Activated CD4-positive, alpha-beta T cell treated with anti-CD3 and anti-CD28 coated beads, Interleukin-10, Interleukin-2, amounts not matched to agents 100 ng/mL and 50 ng/mL, durations not matched to agents 16 hours and 8 hours (primary cell): ENCODE measurements around the gene TYK2.
"Not testable (repeated sequence)": the region's sequence is repeated elsewhere in the genome, so short reads cannot be mapped to it uniquely, and the experiment has no call there.

Experiments used
- DNase-seq: peaks from one replicate; pipeline ENCODE4 v3.0.0-alpha.2; 2020

TYK2 gene

DNA sequence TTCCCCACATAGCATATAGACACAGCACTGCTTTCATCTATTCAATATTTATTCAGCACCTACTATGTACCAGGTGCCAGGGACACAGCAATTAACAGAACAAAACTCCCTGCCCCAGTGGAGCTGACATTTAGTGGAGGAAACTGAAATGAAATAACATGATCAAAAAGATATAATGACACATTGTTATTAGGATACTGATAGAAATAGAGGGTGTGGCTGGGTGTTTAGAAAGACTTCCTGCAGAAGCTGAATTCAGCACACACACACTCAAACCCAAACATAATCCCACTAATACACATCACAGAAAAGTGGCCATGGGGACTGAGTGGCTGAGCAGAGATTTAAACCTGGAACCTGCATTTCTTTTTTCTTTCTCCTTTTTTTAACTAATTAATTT is 26.7 kb upstream of the TYK2 start:
- no peak for DNase-seq

DNA sequence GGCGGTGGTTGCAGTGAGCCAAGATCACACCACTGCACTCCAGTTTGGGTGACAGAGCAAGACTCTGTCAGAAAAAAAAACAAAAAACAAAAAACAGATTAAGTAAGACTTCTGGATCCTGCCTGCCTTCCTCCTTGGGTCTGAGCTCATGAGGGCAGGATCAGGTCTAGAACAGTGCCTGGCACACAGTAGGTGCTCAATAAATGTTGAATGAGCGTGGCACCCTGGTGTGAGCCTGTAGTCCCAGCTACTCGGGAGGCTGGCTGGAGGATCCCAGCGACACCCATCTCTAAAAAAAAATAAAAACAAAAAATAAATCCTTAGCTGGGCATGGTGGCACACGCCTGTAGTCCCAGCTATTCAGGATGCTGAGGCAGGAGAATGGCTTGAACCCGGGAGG is 25.8 kb upstream of the TYK2 start:
- no peak for DNase-seq

DNA sequence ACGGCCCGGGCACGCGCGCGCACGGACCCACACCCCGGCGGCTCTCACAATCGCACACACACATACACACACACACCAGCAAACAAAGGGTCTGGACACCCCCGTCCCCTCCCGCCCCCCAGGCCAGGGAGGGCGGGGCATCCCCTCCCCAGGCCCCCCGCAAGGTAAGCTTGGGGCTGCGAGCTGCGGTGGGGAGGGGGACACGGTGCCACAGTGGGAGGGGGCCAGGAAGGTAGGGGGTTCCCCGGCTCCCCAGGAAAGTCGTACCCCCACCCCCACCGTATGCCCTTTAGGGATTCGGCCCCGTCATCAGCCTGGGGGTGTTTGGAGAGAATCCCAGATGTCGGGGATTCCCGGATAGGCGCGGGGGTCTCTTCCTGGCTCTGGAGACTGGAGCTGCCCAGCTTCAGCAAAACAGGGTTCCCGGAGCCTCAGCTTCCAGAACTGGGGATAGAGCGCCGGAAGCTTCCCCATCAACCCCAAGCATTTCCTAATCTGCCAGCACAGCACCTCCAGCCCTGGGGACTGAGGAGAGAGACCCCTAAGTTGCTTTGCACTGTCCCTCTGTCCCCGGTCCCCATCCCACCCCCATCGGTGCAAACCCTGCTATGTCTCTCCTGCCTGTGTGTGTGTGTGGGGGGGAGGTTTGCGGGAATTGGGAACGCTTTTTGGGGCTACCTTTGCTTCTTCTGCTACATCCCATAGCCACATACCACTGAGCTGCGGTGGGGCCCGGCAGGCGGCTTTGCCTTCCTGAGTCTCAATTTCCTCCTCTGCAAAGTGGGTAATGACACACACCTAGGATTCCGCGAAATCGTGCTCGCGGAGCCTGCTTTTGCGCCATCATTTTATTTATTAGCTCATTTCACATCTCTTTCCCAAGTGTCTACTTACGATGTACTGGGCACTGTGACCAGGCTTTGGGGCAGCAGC is 24.8 kb upstream of the TYK2 start:
- DNase-seq: peak; percentile 77

DNA sequence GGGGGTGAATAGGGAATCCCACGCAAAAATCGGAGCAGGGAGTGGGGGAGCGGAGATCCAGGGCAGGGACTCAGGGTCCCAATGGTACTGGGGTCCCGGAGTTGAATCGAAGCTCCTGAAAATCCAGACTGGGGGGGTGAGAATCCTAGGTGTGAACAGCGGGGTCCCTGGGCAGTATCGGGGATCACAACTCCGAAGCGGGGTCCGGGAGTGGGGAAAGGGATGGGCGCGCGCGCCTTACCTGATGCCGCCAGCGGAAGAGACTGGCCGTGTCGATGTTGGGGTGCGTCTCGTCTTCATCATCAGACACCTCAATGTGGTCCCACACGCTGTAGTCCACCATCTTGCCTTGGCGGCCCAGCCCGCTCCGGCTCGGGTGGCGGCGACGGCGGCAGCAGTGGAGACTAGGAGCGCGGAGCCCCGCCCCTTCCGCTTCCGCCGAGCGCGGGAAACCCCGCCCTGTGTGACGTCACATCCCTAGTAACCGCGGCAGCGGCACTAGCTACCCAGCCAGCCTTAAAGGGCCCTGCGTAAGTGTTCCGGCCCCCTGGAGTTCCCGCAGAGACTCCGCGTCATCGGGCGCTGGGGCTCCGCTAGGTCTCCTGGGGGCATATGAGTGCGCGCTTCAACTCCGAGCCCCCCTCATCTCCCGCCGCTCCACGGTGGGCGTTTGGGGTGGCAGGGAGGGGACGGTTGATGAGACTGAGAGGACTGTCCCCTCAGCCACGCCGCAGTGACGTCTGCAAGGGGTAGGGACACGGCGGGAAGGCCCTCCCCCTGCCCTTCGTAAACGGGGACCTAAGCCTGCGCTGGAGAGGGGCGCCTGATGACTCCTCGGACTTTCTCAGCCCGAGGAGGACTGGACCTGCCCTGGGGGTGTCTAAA is 23.0 kb upstream of the TYK2 start, which contains the start of gene CDC37:
Gene CDC37, minus strand, starts transcription at position 406 of the 885 bp plus-strand sequence. Its CDS starts 63 bp downstream, at position 343.
- DNase-seq: peak; percentile 98

DNA sequence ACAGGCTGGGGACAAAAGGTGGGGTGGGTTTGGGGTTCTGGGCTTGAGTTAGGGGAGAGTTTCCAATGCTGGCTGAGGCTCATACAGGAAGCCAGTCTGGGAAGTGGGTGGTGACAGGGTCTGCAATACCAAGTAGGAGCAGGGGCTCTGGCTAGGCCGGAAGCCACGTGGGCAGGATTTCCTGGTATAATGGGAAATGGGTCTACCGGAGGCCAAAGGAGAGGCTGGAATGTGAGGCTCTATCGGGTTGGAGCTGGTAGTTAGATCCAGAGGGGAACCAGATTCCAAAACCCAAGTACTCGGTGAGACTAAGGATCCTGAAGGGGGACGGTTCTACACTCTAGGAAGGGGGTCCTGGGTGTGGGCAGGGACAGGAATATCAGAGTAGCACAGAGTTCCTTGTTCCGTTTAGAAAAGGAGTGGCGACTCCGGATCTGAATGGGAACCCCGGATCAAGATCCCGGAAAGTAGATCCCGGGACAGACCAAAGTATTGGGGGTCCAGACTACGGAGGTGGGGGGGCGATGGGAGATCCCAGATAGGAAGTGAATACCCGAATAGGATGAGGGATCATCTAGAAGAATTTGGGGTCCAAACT is 22.2 kb upstream of the TYK2 start:
- no peak for DNase-seq

DNA sequence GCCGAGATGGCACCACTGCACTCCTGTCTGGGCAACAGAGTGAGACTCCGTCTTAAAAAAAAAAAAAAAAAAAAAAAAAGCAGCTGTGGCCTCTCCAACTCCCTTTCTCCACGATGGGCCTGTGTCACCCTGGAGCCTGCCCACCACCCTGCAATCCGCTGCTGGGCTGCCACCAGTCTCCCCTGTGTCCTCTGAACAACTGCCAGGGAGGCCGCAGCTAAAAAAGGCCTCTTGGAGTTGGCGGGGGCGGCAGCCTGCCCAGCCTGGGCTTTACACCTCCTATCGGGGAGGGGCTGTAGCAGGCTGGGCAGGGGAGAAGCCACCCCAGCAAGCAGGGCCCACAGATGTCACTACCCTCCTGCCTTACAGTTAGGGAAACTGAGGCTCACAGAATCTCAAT is 19.5 kb upstream of the TYK2 start:
- DNase-seq: no peak

DNA sequence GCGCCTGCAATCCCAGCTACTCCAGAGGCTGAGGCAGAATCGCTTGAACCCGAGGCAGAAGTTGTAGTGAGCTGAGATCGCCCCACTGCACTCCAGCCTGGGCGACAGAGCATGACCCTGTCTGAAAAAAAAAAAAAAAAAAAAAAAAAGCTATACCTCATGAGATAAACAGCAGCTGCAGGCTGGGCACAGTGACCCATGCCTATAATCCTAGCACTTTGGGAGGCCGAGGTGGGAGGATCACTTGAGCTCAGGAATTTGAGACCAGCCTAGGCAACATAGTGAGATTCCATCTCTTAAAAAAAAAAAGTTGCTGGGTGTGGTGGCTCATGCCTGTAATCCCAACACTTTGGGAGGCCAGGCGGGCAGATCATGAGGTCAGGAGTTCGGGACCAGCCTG is 19.0 kb upstream of the TYK2 start:
- DNase-seq: not testable (repeated sequence)

DNA sequence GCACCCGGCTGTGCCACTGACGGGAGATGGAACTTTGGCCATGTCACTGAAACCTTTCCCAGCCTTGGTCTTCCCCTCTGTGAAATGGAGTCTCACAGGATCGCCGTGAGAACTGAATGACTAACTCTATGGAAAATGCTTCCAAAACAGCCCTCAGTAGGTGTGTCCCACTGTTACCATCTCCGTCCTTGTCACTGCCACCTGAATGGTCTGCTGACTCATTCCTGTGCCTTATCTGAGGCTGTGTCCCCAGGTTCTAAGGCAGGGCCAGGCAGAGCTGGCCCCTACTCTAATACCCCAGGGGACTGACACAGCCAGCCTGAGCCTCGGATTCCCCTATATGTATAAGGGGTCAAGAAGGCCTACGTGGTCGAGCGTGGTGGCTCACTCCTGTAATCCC is 18.4 kb upstream of the TYK2 start:
- DNase-seq: no peak

DNA sequence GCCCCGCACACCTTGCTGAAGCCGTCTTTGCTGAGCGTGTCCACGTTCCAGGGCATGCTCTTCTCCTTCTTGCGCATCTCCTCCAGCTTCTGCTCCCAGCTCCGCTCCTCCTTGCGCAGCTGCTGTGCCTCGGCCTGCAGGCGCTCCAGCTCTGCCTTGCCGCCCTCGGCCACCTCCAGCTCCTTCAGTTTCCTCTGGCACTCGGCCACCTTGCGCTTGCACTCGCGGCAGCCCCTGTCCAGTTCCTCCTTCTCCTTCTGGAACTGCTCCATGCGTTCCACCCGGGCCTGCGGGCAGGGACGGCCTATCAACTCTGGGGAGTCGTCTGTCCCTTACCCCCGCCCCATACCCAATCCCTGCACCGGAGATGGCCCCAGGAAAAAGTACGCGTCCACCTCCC is 15.5 kb upstream of the TYK2 start:
- no peak for DNase-seq

DNA sequence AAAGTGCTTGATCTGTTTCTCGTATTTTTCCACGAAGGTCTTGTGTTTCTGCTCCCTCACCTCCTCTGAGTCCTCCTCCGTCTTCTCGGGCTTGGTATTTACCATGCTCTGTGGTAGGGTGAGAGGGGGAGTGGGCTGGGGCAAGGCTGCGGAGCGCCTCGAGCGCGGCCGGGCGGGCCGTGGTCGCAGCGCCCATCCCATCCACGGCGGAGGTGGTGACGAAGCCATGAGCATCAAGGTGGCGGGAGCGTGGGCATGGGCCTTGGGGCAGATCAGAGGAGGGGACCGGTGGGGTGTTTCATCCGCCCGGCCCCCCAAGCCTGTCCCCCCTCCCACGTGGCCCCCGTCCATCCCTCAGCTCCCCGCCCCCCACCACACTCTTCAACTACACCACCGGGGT is 15.1 kb upstream of the TYK2 start:
- DNase-seq: no peak

DNA sequence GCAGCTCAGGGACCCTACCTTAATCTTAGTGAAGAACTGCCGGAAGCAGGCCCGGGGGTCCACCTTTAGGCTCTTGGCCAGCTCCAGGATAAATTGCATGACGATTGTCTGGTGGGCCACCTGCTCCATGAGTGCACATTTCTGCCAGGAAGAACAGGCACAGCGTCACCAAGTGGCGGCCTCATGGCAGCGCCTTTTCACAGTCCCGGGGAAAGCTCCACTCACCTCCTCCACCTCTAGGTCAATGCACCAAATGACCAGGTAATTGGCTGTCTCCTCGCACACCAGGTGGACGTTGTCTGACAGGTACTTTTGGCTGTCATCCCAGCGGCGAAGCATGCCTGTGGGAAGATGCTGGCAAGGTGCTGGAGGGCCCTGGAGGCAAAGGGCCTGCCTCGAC is 14.6 kb upstream of the TYK2 start:
- DNase-seq: no peak

DNA sequence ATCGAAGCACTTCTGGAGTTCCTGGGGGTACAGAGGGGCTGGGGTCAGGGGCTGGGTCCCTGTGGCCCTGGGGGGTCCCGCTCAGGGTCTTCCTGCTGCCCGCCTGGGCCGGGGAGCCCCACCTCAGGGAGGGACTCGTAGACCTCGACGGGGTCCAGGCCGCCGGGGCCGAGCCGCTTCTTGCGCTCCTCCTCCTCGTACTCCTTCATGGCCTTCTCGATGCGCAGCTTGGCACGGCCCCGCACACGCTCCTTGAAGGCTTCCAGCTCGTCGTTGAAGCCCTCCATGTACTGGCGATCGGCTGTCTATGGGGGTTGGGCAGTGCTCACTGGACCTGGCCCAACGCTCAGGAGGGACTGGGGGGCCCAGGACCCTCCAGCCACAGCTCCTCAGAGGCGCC is 12.8 kb upstream of the TYK2 start:
- DNase-seq: no peak

DNA sequence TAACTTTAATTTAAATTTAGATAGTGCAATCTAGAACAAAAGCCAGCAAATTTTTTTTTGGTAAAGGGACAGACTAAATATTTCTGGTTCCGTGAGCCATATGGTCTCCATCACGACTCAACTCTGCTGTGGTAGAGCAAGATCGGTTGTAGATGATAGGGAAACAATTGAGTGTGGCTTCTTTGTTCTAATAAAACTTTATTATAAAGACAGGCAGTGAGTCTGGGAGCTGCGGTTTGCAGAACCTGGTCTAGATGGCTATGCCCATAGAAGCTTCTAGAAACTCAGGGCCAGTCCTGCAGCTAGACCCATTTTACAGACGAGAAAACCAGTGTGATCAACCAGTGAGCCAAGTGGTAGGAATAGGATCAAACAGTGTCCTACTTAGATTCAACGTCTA is 11.7 kb upstream of the TYK2 start:
- no peak for DNase-seq

DNA sequence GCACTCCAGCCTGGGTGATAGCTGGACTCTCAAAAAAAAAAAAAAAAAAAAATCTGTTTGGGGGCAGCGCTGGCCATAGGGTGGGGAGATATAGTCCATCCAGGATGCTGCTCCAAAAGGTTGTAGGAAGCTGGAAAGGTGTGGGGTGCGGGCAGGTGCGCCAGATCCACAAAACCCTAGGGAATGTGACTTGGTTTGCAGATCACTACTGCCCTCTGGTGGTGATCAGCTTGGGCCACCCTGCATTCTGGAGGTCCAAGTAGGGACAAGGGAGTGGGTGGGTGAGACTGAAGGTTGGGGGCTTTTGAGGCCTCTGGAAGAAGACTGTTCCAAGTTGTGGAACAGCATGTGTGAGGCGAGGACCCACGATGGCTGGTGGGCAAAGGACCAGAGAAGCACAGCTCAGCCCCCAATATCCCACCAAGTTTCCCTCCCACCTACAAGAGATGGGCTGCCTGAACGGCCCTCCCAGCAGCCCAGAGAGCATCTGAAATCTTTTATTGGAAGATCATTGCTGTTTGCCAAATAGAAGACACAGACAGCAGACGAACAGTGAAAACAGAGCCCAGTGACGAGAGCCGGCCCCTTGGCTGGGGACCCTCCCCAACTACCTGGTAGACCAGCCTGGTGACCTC is 10.4 kb upstream of the TYK2 start:
- DNase-seq: peak; percentile 70

DNA sequence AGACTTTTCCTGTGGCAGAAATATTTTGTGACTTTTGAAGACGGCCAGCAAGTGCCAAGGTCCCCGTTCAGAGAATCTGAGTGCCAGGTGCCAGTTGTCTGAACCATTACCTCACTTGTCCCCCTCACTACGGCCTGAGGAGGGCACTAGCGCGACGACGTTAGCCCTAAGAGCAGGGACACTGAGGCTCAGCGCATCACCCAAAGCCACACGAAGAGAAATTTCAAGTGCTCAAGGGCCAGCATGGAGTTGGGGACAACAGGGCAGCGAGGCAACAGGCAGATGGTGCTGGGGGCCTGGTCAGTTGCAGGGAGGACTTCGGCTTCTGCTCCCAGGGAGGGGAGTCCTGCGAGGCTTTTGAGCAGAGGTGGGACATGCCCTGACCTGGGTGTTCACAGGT is 9.5 kb upstream of the TYK2 start:
- DNase-seq: no peak

DNA sequence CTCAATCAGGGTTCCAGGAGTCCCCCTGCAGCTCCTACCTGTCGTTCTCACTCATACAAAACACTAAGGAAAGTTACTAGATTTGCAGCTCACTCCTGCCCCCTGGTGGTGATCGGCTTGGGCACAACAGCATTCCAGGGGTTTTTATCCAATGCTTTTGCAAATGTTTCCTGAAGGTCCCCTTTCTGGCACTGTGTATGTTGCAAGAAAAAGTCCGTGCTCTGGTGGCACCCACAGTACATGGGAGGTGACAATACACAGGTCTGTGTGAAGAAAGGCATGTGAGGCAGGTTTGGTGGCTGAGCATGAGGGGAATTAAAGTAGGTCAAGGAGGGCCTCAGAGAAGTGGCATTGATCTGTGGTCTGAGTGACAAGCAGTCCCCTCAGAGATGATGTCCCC is 8.6 kb upstream of the TYK2 start:
- peak; percentile 74 for DNase-seq

DNA sequence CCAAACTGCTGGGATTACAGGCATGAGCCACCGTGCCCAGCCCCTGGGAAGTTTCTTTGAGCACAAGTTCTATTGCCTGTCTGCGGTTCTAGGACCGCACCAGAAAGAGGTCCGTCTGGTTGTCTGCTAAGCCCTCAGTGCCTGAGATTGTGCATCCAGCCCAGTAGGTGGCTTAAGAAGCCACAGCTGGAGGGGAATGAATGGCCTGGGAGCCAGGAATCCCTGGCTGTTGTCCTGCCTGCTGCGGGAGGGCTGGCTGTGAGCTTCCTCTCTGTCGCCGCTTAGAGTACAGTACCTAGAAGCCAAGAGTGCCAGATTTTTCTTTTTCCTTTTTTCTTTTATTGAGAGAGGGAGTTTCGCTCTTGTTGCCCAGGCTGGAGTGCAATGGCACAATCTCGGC is 4.2 kb upstream of the TYK2 start:
- DNase-seq: no peak

DNA sequence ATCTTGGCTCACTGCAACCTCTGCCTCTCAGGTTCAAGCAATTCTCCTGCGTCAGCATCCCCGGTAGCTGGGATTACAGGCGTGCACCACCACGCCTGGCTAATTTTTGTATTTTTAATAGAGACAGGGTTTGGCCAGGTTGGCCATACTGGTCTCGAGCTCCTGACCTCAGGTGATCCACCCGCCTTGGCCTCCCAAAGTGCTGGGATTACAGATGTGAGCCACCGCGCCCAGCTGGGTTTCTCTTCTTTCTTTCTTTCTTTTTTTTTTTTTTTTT is 2.8 kb upstream of the TYK2 start:
- not testable (repeated sequence) for DNase-seq

DNA sequence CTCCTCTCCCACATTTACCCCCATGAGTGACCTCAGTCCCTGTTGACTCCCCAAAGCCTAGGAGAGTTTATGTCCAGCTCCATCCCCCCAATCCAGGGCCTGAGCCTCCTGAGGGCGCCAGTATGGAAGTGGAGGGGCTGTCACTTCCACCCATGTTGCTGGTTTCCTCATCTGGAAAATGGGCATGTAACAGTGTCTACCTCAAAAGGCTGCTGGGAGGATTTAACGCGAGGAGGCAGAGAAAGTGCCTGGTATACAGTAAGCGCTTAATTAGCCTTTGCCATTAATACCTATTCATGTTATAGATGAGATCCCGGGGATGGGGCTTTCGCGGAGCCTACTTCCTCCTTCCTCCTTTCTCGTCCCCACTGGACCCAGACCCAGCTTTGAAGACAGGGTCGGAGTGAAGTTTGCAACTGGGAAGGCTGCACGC is 476 bp downstream of the TYK2 start:
- DNase-seq: no peak

DNA sequence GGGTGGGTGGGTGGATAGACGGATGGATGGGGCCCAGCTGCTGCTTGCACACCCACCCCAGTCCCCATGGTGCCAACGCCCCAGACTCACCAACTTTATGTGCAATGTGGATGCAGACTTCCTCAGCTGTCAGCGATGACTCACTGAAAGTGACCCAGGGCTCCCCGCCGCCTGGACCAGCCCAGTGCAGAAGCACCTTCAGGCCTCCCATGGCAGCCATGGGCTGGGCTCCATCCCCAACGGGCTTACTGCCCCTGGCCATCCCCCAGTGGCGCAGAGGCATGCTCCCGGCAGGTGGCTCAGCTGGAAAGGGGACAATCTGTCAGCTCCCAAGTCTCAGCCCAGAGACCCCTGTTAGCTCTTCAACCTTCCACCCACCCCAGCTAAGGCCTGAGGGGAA is 2.2 kb downstream of the TYK2 start:
- DNase-seq: no peak

DNA sequence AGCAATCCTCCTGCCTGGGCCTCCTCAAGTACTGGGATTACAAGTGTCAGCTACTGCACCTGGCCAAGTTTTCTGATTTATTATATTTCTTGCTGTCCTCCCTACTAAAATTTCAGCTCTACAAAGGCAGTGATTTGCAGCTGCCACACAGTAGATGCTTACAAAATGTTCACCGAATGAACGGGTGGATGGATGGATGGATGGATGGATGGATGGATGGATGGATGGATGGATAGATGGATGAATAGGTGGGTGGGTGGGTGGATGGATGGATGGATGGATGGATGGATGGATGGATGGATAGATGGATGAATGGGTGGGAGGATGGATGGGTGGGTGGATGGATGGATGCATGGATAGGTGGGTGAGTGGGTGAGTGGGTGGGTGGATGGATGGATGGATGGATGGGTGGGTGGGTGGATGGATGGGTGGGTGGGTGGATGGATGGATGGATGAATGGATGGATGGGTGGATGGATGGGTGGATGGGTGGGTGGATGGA is 3.2 kb downstream of the TYK2 start:
- DNase-seq: not testable (repeated sequence)

DNA sequence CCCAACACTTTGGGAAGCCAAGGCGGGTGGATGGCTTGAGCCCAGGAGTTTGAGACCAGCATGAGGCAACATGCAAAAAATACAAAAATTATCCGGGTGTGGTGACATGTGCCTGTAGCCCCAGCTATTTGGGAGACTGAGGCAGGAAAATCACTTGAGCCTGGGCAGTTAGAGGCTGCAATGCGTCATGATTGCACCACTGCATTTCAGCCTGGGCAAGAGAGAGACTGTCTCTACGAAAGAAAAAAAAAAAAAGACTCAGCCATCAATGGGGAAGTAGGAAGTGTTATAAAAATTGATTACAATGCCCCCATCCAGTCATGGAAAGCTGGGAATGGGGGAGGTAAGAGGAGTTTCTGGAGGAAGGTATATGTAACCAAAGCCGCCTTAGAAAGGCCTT is 5.4 kb downstream of the TYK2 start:
- DNase-seq: no peak

DNA sequence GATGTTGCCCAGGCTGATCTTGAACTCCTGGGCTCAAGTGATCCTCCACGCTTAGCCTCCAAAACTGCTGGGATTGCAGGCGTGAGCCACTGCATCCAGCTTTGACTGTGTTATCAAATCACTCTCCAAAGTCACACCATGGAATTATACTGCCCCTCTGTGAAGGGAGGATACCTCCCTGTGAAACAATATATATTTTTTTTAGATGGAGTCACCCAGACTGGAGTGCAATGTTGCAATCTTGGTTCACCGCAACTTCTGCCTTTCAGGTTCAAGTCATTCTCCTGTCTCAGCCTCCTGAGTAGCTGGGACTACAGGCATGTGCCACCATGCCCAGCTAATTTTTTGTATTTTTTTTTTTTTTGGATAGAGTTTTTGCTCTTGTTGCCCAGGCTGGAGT is 7.7 kb downstream of the TYK2 start:
- no peak for DNase-seq
